SH-SY5Y (cell line): ENCODE measurements around the gene SEC61A2.

ENCODE experiments used
- GATA2 ChIP-seq: IDR thresholded peaks from 2 replicates; pipeline ENCODE4 v1.6.1; 2011; ENCODE audit warnings: mild to moderate bottlenecking, low read depth, low read length
- GATA3 ChIP-seq: IDR thresholded peaks from 2 replicates; pipeline ENCODE4 v1.6.1; 2011; ENCODE audit warnings: low read depth, mild to moderate bottlenecking, low read length, moderate library complexity

SEC61A2 gene

DNA sequence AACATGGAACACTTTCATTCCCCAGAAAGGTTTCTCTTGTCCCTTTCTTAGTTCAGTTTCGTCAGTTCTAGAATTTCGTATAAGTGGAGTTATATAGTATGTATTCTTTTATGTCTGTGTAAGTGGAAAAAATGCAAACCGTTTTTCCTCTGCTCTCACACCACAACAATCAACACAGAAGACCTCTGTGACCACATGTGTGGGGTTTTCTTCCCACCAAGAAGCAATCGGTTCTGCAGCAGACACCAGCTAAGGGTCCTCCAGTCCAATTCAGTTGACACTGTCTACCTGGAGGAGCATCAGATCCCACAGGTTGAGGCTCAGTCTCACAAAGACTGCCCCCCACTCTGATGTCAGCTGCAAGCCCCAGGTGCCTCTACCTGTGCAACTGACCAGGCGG, 72.7 kb downstream of the SEC61A2 start:
- TF ChIP-seq GATA3, result no peak
- TF ChIP-seq GATA2, result no peak

DNA sequence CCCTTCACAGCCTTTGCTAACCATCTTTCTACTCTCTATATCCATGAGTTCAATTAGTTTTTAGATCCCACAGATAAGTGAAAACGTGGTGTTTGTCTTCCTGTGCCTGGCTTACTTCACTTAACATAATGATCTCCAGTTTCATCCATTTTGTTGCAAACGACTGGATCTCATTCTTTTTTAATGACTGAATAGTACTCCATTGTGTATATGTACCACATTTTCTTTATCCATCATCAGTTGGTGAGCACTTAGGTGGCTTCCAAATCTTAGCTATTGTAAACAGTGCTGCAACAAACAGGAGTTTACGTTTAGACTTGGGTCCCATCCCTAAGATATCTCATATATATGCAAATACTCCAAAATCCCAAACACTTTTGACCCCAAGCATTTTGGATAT, 75.6 kb downstream of the SEC61A2 start:
- TF ChIP-seq GATA2, result no peak
- TF ChIP-seq GATA3, result no peak

DNA sequence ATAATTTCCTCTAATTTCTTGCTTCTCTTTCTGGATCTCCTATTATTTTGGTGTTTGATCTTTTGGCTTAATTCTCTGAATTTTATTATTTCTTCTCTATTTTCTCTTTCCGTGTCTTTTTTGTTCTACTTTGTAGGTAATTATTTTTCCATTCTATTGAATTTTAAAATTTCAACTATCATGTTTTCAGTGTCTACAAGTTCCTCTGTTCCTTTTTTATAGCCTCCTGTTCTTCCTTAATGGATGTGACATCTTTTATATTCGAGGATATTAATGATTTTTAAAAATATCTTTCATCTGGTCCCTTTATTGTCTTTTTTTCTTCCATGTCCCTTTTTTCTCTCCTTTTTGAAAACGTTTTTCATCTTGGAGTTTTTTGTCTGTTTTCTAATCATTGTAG, 77.6 kb downstream of the SEC61A2 start:
- TF ChIP-seq GATA3, result no peak
- no peak for TF ChIP-seq GATA2

DNA sequence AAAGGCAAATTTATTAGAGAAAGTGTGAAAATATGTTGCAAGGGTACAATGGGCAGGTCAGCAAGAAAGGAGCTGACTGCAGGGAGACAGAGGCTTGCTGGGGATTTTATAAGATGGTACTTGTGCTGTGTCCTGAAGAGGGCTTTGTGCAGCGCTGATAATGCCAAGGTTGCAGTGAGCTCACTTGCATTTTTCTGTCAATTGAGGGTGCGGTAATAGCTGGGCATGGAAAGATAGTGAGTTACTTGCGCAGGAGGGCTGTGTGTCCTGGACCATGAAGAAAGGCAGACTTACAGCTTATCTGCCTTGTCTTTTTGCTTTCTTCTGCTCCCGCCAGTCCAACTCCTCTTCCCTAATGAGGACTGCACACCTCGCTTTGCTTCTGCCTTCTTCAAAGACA, 79.0 kb downstream of the SEC61A2 start:
- TF ChIP-seq GATA2 (no peak), GATA3 (no peak)

DNA sequence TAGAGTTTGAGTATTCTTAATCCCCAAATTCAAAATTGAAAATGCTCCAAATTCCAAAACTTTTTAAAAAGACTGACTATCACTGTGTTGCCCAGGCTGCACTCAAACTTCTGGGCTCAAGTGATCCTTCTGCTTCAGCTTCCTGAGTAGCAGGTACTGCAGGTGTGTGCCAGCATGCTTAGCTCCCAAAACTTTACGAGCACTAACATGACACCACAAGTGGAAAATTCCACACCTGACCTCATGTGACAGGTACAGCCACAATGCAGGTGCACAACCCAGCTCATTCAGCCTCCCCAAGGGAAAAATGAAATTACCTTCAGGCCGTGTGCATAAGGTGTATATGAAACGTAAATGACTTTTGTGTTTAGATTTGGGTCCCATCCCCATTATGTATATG, 83.0 kb downstream of the SEC61A2 start:
- TF ChIP-seq GATA2 (no peak), GATA3 (no peak)

DNA sequence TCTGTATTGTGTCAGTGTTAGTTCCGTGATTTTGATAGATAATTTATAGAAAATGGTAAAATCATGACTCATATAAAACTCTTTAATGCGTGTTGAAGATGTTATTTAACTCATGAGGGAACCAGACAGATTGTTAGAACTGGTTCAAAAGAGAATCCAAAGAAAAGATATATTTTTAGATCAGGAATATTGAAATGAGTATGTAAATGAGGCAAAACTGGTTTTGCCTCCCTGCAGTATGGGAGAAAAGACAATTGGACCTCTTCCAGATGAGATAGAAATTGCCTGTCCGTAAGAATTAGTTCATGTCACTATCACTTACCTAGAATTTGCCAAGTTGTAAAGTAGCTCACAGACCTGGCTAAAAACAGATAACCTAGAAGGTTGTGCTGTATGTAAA, 84.1 kb downstream of the SEC61A2 start:
- TF ChIP-seq GATA3 (no peak), GATA2 (no peak)

DNA sequence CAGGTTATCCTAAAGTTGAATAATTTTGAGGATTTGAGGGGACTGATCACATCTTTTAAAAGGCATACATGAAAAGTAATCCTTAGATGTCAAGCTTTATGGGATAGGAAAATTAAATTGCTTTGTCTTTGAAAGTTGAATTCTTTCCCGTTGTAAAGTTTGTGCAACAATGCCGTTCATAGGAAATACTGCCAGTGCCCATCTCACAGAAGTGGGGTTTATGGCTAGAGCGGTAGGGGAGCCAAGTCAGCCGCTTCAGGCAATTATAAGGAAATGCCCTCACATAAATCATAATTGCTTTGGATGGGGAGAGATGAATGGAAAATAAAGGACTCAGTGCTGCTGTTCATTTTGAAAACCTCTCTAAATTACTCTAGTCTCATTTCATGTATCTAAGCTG, 84.6 kb downstream of the SEC61A2 start:
- TF ChIP-seq GATA2, result no peak
- no peak for TF ChIP-seq GATA3

DNA sequence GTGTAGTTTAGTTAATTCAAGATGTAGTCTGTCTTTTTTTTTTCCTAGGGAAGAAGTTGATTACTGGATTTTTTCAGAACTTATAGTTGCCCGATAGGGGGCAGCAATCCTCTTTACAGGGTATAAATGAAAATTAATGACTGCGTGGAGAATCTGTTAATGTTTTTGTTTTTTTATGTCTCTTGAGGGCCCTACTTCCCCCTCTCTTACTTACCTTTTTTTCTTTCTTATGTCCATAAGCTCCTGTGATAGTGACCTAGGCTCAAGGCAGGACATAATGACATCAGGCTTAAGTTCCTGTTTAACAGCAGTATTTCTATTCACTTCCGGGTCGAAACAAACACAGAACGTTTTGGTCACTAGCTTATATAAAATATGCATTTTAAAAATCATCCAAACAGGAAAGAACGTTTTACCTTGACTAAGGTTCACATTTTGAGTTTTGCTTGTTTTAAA, 85.3 kb downstream of the SEC61A2 start:
- TF ChIP-seq GATA3 (no peak), GATA2 (no peak)
